NCI-H345 treated with DMSO at 0.1 percent for 48 hours (cell line): ENCODE data around the gene PRR33.
"Not testable (repeated sequence)": the region's sequence is repeated elsewhere in the genome, so short reads cannot be mapped to it uniquely, and the experiment has no call there.

ENCODE experiments used
- DNase-seq: peaks from one replicate; lab custom pipeline; 2025; ENCODE audit not compliant: unreplicated experiment; lab: John Stamatoyannopoulos, UW

PRR33 gene

GRCh38 chr11:1891831-1892115 lies at the start of gene PRR33:
PRR33 (minus strand) TSS chr11:1891895; CDS start chr11:1890584, 1,311 bp downstream.
- no peak for DNase-seq

- not testable (repeated sequence) for DNase-seq
Measured at GRCh38 chr11:1939788-1940187, 48.1 kb upstream of the PRR33 start.

- DNase-seq: no peak
Measured at GRCh38 chr11:1939006-1939625, 47.4 kb upstream of the PRR33 start.

- DNase-seq: no peak
Measured at GRCh38 chr11:1938343-1939005, 46.8 kb upstream of the PRR33 start.

- DNase-seq: no peak
Measured at GRCh38 chr11:1937616-1938342, 46.1 kb upstream of the PRR33 start.

GRCh38 chr11:1936781-1937615 lies 45.3 kb upstream of the PRR33 start:
- no peak for DNase-seq

GRCh38 chr11:1936072-1936780 lies 44.5 kb upstream of the PRR33 start:
- DNase-seq: no peak

GRCh38 chr11:1935156-1936071 lies 43.7 kb upstream of the PRR33 start:
- DNase-seq: no peak

GRCh38 chr11:1934335-1935155 lies 42.9 kb upstream of the PRR33 start:
- no peak for DNase-seq

GRCh38 chr11:1933416-1934334 lies 42.0 kb upstream of the PRR33 start:
- no peak for DNase-seq

- DNase-seq: no peak
Measured at GRCh38 chr11:1932681-1933080, 41.0 kb upstream of the PRR33 start.

- no peak for DNase-seq
Measured at GRCh38 chr11:1932105-1932480, 40.4 kb upstream of the PRR33 start.

- no peak for DNase-seq
Measured at GRCh38 chr11:1931341-1932104, 39.8 kb upstream of the PRR33 start.

GRCh38 chr11:1930462-1930830 lies 38.8 kb upstream of the PRR33 start:
- DNase-seq: no peak

GRCh38 chr11:1929621-1930461 lies 38.1 kb upstream of the PRR33 start:
- DNase-seq: no peak

- no peak for DNase-seq
Measured at GRCh38 chr11:1928891-1929541, 37.3 kb upstream of the PRR33 start.
